ENCODE data around the gene IL12RB2.

The IL12RB2 gene

DNA sequence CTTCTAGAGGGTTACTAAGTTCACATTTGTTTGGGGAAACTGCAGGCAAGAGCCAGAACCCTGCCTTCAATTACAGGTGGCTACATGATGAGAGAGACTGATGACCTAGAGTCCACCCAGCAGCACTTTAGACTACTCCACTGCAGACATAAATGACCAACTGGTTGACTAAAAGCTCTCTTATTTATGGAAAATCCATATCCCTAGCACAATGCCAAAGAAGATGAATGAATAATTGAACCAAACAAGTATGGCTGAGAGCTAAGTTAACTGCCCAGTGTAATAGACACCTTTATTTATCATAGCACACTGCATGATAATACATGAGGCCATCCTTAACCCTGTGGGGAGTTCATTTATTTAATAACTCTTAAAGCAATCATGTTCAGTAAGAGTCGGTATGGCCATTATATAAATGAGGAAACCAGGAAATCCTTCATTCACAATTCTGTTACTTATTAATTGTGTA is 60.4 kb downstream of the IL12RB2 start:
- TF ChIP-seq, protein P1, sequence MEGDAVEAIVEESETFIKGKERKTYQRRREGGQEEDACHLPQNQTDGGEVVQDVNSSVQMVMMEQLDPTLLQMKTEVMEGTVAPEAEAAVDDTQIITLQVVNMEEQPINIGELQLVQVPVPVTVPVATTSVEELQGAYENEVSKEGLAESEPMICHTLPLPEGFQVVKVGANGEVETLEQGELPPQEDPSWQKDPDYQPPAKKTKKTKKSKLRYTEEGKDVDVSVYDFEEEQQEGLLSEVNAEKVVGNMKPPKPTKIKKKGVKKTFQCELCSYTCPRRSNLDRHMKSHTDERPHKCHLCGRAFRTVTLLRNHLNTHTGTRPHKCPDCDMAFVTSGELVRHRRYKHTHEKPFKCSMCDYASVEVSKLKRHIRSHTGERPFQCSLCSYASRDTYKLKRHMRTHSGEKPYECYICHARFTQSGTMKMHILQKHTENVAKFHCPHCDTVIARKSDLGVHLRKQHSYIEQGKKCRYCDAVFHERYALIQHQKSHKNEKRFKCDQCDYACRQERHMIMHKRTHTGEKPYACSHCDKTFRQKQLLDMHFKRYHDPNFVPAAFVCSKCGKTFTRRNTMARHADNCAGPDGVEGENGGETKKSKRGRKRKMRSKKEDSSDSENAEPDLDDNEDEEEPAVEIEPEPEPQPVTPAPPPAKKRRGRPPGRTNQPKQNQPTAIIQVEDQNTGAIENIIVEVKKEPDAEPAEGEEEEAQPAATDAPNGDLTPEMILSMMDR (conservative IDR thresholded peaks at IDR 0.05), result peak; percentile 12; the same call in 1 of the 2 replicates
- H3K27ac ChIP-seq, result no peak overlapping the region

DNA sequence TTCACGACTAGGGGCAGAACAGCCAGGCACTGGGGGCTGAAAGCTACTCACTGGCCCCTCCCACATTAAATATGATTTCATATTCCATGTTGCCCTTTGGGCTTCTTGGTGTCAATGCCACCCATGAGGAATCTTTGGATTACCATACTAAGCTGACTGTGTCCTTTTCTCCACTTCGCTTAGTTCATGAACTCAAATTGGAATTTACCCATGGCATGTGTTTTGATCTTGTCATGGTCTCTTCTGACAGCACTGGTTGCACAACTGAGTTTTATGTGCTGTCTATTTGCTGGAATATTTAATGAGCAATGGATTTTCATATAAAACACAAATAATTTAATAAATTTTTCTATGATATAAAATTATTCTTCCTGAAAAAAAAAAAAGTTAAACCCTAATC is 63.4 kb downstream of the IL12RB2 start:
- H3K27ac ChIP-seq, result no peak overlapping the region
- TF ChIP-seq, protein P1 (conservative IDR thresholded peaks at IDR 0.05), result no peak

DNA sequence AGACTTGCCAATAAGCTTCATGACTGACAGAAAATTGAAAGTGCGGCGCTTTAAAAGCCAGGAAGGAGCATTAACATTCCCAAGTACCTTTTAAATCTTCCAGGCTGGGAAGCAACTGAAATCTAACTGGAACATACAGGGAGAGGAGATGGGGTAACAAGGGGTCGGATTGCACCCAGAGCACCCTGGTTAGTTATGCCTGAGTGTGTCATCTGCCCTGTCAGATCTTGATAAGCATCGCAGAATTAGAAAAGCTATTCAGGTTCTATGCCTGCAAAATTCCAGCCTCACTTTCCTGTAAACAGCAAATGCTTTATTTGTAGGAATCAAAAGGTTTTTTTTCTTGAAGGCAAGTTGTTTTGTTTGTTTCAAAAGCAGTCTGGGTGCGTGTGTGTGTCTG is 64.0 kb downstream of the IL12RB2 start:
- H3K27ac ChIP-seq, result no peak overlapping the region
- TF ChIP-seq, protein P1 (conservative IDR thresholded peaks at IDR 0.05), result no peak

DNA sequence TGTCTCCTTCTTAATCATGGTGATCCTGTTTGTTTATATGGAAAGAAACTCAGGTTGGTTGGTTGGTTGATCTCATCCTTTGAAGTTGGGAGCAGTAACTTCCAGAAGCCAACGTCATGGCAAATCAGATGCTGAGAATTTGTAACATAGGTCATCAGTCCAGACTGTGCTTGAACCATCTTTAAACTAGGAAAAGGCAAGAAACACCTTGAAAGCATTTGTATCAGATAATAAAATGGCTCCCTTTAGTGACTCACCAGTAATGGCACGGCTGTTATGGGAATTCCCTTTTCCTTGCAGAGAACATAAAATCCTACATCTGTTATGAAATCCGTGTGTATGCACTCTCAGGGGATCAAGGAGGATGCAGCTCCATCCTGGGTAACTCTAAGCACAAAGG is 64.5 kb downstream of the IL12RB2 start:
- TF ChIP-seq, protein P1 (conservative IDR thresholded peaks at IDR 0.05), result no peak
- H3K27ac ChIP-seq, result no peak overlapping the region

DNA sequence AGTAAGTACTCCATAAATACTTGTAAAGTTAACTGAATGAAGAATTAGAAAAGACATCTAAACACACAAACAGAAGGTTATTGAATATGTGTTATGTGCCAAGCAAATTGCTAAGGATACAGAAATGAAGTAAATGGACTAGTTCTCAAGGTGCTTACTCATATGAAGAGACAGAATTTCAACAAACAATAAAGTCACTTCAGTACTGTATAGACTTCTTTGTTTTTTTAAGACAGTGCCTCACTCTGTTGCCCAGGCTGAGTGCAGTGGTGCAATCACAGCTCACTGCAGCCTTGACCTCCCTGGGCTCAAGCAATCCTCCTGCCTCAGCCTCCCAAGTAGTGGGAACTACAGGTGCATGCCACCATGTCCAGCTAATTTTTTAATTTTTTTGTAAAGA is 65.2 kb downstream of the IL12RB2 start:
- TF ChIP-seq, protein P1 (conservative IDR thresholded peaks at IDR 0.05), result no peak
- H3K27ac ChIP-seq, result no peak overlapping the region

DNA sequence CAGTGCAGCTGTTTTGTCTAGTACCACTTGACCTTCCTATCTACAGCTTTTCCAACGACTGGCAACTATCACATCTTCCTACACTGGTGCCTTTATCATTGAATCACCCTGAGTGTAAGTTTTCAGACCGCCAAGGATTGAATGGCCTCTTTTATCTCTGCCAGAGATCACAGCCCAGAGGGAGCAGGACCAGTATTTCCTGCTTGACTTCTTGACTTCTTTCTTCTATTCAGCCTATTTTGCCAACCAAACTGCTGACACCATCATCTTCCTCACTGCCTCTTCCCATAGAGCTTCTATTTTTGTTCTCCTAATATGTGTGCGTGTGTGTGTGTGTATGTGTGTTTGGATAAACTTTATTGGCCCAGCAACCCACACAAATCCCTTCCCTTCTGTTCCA is 68.7 kb downstream of the IL12RB2 start:
- TF ChIP-seq, protein P1 (conservative IDR thresholded peaks at IDR 0.05), result no peak

DNA sequence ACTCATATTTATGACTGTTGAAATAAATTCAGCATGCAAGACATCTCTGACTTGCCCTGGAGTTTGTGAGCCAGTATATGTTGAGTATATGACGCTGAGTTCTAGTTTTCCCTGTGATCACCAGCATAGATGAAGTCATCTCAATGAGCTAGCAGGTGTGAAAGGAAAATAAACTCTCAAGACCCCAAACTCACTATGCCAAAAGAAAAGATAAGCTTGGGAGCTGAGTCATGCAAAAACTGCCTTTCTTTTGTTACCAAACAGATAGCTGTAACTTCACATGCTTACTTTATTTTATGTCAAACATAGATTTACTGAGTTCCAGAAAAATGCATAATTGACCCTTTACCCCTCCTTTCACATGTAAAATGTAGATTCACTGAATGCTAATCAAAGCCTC is 69.6 kb downstream of the IL12RB2 start:
- peak overlapping the region; percentile 8; the same call in 1 of the 2 replicates for H3K27ac ChIP-seq
- TF ChIP-seq, protein P1 (conservative IDR thresholded peaks at IDR 0.05), result no peak

More for the DNA sequence above, 68.7 kb downstream of the IL12RB2 start:
- peak overlapping the region; percentile 20; the same call in 1 of the 2 replicates for H3K27ac ChIP-seq
